HepG2 (cell line): ENCODE results near the gene VDAC2.

Source experiments
- CENPBD1 ChIP-seq: sonication (generic); formaldehyde crosslinking; IDR thresholded peaks from 2 replicates; pipeline ENCODE4 v1.8.0; 2022; ENCODE audit warnings: missing genetic modification reagents, low read depth, mild to moderate bottlenecking, borderline replicate concordance
- CTCF ChIP-seq: sonication (generic); formaldehyde crosslinking; IDR thresholded peaks from 2 replicates; pipeline ENCODE4 v1.5.0; 2020; ENCODE audit warnings: mild to moderate bottlenecking, missing genetic modification reagents, moderate library complexity
- PAF1 ChIP-seq: IDR thresholded peaks from 2 replicates; pipeline ENCODE4 v1.6.1; 2016; ENCODE audit warnings: missing genetic modification reagents, missing compliant biosample characterization
- POLR2A ChIP-seq, 2 experiments: IDR thresholded peaks; 2 replicates each; pipeline ENCODE4 v1.6.1; 2011; ENCODE audit warnings: low read depth in 2 of 2, low read length in 2 of 2, mild to moderate bottlenecking in 1 of 2, moderate library complexity in 1 of 2; ENCODE audit not compliant: insufficient read depth in 1 of 2
- POLR2AphosphoS5 ChIP-seq: IDR thresholded peaks from 2 replicates; pipeline ENCODE4 v1.6.1; 2012; ENCODE audit warnings: low read depth, low read length
- SRF ChIP-seq: IDR thresholded peaks from 2 replicates; pipeline ENCODE4 v1.6.1; 2011; ENCODE audit warnings: mild to moderate bottlenecking, low read depth, low read length, moderate library complexity
- TERF1 ChIP-seq: sonication (generic); formaldehyde crosslinking; IDR thresholded peaks from 2 replicates; pipeline ENCODE4 v1.8.0; 2022; ENCODE audit warnings: mild to moderate bottlenecking, missing genetic modification reagents, moderate library complexity
- YY1 ChIP-seq: IDR thresholded peaks from 2 replicates; pipeline ENCODE4 v1.6.1; 2011; ENCODE audit warnings: low read length, low read depth, moderate library complexity, mild to moderate bottlenecking; ENCODE audit not compliant: insufficient read depth, insufficient replicate concordance
- ZIK1 ChIP-seq: sonication (generic); formaldehyde crosslinking; IDR thresholded peaks from 2 replicates; pipeline ENCODE4 v1.5.0; 2020; ENCODE audit warnings: mild to moderate bottlenecking, low read depth, missing genetic modification reagents, borderline replicate concordance
- ZNF225 ChIP-seq: sonication (generic); formaldehyde crosslinking; IDR thresholded peaks from 2 replicates; pipeline ENCODE4 v1.4.0; 2020; ENCODE audit warnings: mild to moderate bottlenecking, missing genetic modification reagents
- ZNF616 ChIP-seq: sonication (generic); formaldehyde crosslinking; IDR thresholded peaks from 2 replicates; pipeline ENCODE4 v1.5.0; 2020; ENCODE audit warnings: low read depth, mild to moderate bottlenecking, missing genetic modification reagents

- TF ChIP-seq ZIK1 (CRISPR knock-in tag) = no peak
- TF ChIP-seq YY1 = no peak
- no peak for TF ChIP-seq ZNF225 (CRISPR knock-in tag)
- no peak for TF ChIP-seq POLR2AphosphoS5
- no peak for TF ChIP-seq SRF
- no peak for TF ChIP-seq PAF1
- no peak for TF ChIP-seq CENPBD1 (CRISPR knock-in tag)
- no peak for TF ChIP-seq POLR2A (IDR thresholded peaks at IDR 0.05; ENCODE audit: insufficient read depth in 1 of 2, low read depth in 2 of 2, low read length in 2 of 2)
- no peak for TF ChIP-seq TERF1 (CRISPR knock-in tag)
- 0 out of 2 replicates have a peak, but pooled peaks have one; percentile 27 for TF ChIP-seq CTCF
- TF ChIP-seq ZNF616 (CRISPR knock-in tag) = no peak
Observed at GRCh38 chr10:75191821-75192568, 18.6 kb upstream of the VDAC2 start.
